ENCODE measurements around the gene CNTN6.

DNA sequence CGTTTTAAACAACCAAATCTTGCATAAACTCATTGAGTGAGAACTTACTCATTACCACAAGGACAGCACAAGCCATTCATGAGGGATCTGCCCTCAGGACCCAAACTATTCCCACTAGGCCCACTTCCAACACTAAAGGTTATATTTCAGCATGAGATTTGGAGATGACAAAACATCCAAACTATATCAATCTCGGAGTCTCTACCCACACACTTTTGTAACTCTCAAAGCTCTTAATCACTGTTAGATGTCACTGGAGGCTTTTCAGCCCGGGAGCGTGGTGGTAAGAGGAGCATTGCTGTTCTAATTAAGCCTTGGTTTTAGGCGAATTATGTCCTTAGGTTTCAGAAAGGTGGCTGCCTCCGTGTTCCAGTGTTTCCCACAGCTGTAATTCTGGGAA lies 86.3 kb downstream of the CNTN6 start:
- no peak for TF ChIP-seq ZNF571 (tag by site-specific recombination; IDR thresholded peaks at IDR 0.05)
- TF ChIP-seq CTCF (tag by site-specific recombination; IDR thresholded peaks at IDR 0.05): no peak
- no peak for TF ChIP-seq ZNF174 (tag by site-specific recombination; IDR thresholded peaks at IDR 0.05)
- TF ChIP-seq ZNF239 (tag by site-specific recombination; IDR thresholded peaks at IDR 0.05): no peak
- no peak for TF ChIP-seq KLF16 (tag by site-specific recombination; IDR thresholded peaks at IDR 0.05)
- TF ChIP-seq SETDB1 (IDR thresholded peaks at IDR 0.05; ENCODE audit: insufficient read length, low read length): no peak
- TF ChIP-seq ZNF24 (tag by site-specific recombination; IDR thresholded peaks at IDR 0.05): no peak

All from HEK293 (cell line).